BE2C (cell line): ENCODE measurements around the gene TRUB2.

ENCODE experiments used
- DNase-seq: peaks from one replicate; pipeline ENCODE4 v3.0.0-alpha.2; 2020
- H3K27me3 ChIP-seq: fragments of 250-450 bp; sonication (Bioruptor Pico); 2 replicates; pipeline ENCODE4 v1.5.1; 2020; ENCODE audit warnings: mild to moderate bottlenecking
- H3K36me3 ChIP-seq: fragments of 250-450 bp; sonication (Bioruptor Pico); 2 replicates; pipeline ENCODE4 v1.5.1; 2020; ENCODE audit warnings: mild to moderate bottlenecking
- H3K4me1 ChIP-seq: fragments of 250-450 bp; sonication (Bioruptor Pico); 2 replicates; pipeline ENCODE4 v1.5.1; 2020
- H3K4me3 ChIP-seq: 2 replicates; pipeline ENCODE4 v1.5.1; 2011; ENCODE audit warnings: low read depth, low read length
- H3K9me3 ChIP-seq: fragments of 250-450 bp; sonication (Bioruptor Pico); 2 replicates; pipeline ENCODE4 v1.5.1; 2020
- CTCF ChIP-seq: IDR thresholded peaks from 2 replicates; pipeline ENCODE4 v1.5.1; 2012; ENCODE audit warnings: mild to moderate bottlenecking, low read depth, low read length

The TRUB2 gene

GRCh38 chr9:128258326-128258725 lies 63.9 kb downstream of the TRUB2 start:
- Histone ChIP-seq H3K36me3 (peaks cover 17% of the 10 kb centered on the region), H3K4me1 (peaks cover 6% of the 10 kb centered on the region)

GRCh38 chr9:128257907-128258306 lies 64.3 kb downstream of the TRUB2 start:
- H3K9me3 ChIP-seq, result no peaks in the 10 kb centered on the region
- H3K4me3 ChIP-seq, result no peak overlapping the region
- DNase-seq, result no peak
- no peaks in the 10 kb centered on the region for H3K27me3 ChIP-seq
- H3K36me3 ChIP-seq, result peaks cover 17% of the 10 kb centered on the region
- TF ChIP-seq CTCF, result no peak
- peaks cover 6% of the 10 kb centered on the region for H3K4me1 ChIP-seq

More at GRCh38 chr9:128258326-128258725, 63.9 kb downstream of the TRUB2 start:
- no peak overlapping the region for H3K4me3 ChIP-seq
- no peak for TF ChIP-seq CTCF
- H3K27me3 ChIP-seq, result no peaks in the 10 kb centered on the region
- no peaks in the 10 kb centered on the region for H3K9me3 ChIP-seq
- DNase-seq, result no peak

- peaks cover 17% of the 10 kb centered on the region for H3K36me3 ChIP-seq
- H3K4me1 ChIP-seq, result peaks cover 6% of the 10 kb centered on the region
- TF ChIP-seq CTCF, result no peak
Observed at GRCh38 chr9:128257086-128257825, 65.0 kb downstream of the TRUB2 start.

More at GRCh38 chr9:128257086-128257825, 65.0 kb downstream of the TRUB2 start:
- Histone ChIP-seq H3K9me3 (no peaks in the 10 kb centered on the region), H3K4me3 (no peak overlapping the region), H3K27me3 (no peaks in the 10 kb centered on the region)
- DNase-seq, result no peak
